Fibroblast of mammary gland (primary cell): ENCODE results near the gene PPP2R2C.

Experiments
- DNase-seq: peaks from one replicate; pipeline ENCODE4 v3.0.0-alpha.2; 2010; ENCODE audit warnings: low read depth
- H3K4me3 ChIP-seq: 2 replicates; pipeline ENCODE4 v1.5.1; 2011; ENCODE audit warnings: low read depth, mild to moderate bottlenecking, low read length, moderate library complexity; ENCODE audit not compliant: control insufficient read depth
- CTCF ChIP-seq: conservative IDR thresholded peaks from 2 replicates; pipeline ENCODE4 v1.5.1; 2011; ENCODE audit warnings: low read depth, low read length, inconsistent platforms; ENCODE audit not compliant: control insufficient read depth, insufficient read depth

PPP2R2C gene

GRCh38 chr4:6427439-6428090 is 44.8 kb downstream of the PPP2R2C start:
- no peak for TF ChIP-seq CTCF
- no peak for DNase-seq
- H3K4me3 ChIP-seq = no peak overlapping the region

DNA sequence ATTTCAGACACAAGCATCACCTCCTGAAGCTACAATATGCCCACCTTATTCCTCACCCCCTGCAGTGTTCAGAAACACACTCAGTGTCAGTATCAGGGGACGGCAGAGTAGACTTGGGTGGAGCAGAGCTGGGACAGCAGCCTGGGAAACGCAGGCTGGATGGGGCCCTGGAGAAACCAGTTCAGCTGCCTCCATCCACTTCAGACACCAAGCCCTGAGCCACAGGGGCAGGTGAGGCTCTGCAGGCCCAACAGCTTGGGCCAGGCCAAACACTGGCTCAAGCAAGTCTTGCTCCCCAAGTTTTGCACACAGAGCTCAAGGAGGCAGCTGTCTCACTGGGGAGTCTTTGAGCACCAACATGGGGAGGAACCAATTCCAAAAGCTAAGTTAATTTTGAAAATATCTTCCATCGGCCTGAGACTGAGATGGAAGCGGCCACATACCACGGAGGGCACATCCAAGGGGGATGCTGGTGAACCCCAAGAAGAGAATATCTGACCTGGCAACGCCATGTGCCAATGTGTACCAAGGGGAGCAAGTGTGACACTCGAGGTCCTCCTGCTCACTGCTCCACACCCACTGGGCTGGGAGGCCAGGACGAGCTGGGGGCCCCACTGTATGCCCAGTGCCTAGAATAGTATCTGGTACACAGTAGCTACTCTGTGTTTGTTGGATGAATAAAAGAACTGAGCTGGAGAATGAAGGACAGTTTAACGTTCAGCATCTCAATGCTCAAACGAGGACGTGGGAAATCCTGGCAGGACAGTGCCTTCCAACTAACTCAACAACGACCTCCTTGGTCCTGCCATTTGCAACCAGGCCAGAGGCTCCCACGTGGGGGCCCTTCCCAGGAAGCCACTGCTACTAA is 45.6 kb downstream of the PPP2R2C start:
- no peak overlapping the region for H3K4me3 ChIP-seq
- TF ChIP-seq CTCF = no peak
- no peak for DNase-seq

DNA sequence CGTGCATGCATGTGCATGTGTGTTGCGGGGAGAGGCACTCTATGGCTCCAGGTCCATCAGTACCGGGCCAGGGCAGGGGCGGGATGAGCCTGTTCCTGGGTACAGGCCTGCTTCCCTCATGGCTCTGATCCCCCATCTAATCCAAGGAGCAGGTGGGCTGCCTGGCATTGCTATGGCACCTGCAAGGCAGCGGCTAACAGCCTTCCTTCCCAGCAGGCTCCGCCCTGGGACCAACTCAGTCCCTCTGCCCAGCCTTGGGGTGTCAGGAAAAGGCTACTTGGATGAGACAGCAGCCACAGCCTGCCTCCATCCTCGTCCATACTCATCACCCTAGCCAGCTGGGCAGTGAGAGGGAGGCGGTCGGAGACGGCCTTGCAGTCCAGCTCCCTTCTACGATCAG is 46.5 kb downstream of the PPP2R2C start:
- no peak for TF ChIP-seq CTCF
- H3K4me3 ChIP-seq = no peak overlapping the region
- no peak for DNase-seq

DNA sequence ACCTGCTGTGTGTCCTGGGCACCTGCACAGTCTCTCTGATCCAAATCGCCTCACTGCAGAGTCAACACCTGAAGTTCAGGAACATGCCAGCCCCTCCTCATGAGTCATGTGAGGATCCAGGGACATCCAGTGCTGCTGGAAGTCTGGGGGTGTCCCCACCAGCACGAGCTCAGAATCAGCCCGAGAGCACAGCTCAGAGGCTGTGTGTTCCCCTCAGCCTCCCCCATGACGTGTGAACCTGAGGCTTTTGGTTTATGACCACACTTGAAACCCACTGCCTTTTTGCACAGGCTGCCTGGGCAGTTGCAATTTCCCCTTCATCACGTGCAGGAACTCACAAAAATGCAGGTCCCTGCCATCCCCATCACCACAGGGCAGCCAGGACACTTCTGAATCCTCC is 47.1 kb downstream of the PPP2R2C start:
- no peak for TF ChIP-seq CTCF
- no peak overlapping the region for H3K4me3 ChIP-seq
- no peak for DNase-seq

DNA sequence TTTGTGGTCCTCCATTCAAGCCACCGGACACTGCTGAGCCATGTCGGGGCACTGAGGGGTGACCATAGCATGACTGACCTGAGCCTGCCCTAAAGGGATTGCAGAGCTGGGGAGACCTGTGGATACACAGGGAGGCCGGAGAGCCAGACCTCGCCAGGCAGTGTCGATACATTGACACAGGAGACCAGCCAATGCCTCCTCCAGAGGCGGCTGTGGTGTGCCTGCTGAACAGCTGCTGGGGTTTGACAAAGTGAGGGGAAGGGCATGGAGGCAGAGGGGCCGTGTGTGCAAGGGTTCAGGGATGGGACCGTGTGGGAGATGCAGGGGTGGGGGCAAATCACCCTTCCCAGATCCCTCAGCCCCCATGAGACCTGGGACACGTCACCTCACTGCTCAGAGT is 48.0 kb downstream of the PPP2R2C start:
- no peak for DNase-seq
- no peak for TF ChIP-seq CTCF
- no peak overlapping the region for H3K4me3 ChIP-seq

DNA sequence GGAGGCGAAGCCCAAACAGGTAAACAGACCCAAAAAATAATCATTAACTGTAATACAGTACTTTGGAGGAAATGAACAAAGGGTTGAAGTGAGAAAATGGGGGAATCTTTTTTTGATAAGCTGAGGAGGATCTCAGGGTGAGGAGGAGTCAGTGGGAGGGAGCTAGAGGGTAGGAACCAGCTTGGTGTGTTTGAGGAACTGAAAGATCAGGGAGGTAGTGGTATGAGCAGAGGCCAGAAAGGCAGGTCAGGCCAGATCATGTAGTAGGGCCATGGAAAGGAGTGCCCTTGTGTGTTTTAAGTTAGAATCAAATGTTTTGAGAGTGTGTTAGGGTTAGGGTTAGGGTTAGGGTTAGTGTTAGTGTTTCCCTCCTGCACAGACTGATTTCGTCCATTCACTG is 48.8 kb downstream of the PPP2R2C start:
- TF ChIP-seq CTCF = no peak
- DNase-seq = no peak
- no peak overlapping the region for H3K4me3 ChIP-seq

- no peak for TF ChIP-seq CTCF
- DNase-seq = no peak
- no peak overlapping the region for H3K4me3 ChIP-seq
Measured at GRCh38 chr4:6422866-6423265, 49.5 kb downstream of the PPP2R2C start.
